BJ (cell line): ENCODE measurements around the gene TPCN2. TPM values are rescaled to one million over a fixed set of nuclear protein-coding genes. Genes with fewer than 3 reads are reported as not detected.

Experiments used
- CTCF ChIA-PET: fragments of 350-600 bp; formaldehyde crosslinking; extraction: SDS; loops from one replicate; lab custom pipeline; 2021; ENCODE audit warnings: antibody characterized with exemption, inconsistent platforms; lab: Yijun Ruan, JAX
- POLR2A ChIA-PET: fragments of 300-600 bp; sonication (Branson Sonifier 250); formaldehyde crosslinking; extraction: SDS; loops from one replicate; lab custom pipeline; 2021; ENCODE audit warnings: antibody characterized with exemption; lab: Charles Lee
- DNase-seq: peaks from one replicate; pipeline ENCODE4 v3.0.0-alpha.2; 2011; ENCODE audit warnings: low read depth
- H3K27me3 ChIP-seq: 2 replicates; pipeline ENCODE4 v1.6.0; 2011; ENCODE audit warnings: low read length; ENCODE audit not compliant: control insufficient read depth, insufficient read depth
- H3K36me3 ChIP-seq: 2 replicates; pipeline ENCODE4 v1.5.1; 2011; ENCODE audit warnings: low read length; ENCODE audit not compliant: control insufficient read depth, insufficient read depth
- H3K4me3 ChIP-seq: 2 replicates; pipeline ENCODE4 v1.5.1; 2011; ENCODE audit warnings: low read depth, mild to moderate bottlenecking, control low read depth, low read length
- CTCF ChIP-seq: IDR thresholded peaks from 2 replicates; pipeline ENCODE4 v1.5.1; 2011; ENCODE audit warnings: low read depth, mild to moderate bottlenecking, control low read depth, inconsistent platforms, low read length, moderate library complexity; ENCODE audit not compliant: insufficient read depth
- polyA plus RNA-seq: library from polyadenylated mRNA; depleted of rRNA; stranded (reverse); fragments of >200 nt; gene quantifications from 2 replicates; pipeline ENCODE4 v1.2.3, GENCODE V29; 2011

Gene TPCN2
- polyA plus RNA-seq, 1 experiment: 9.9 TPM

GRCh38 chr11:69088676-69089146 lies 40.0 kb downstream of the TPCN2 start:
- TF ChIP-seq CTCF: peak; percentile 80
- Histone ChIP-seq H3K36me3 (peaks cover 13% of the 10 kb centered on the region), H3K27me3 (no peaks in the 10 kb centered on the region), H3K4me3 (no peak overlapping the region)
- ChIA-PET CTCF (interaction anchor here (0.7 to 2.8 kb wide), 13 partner anchors 9 to 792 kb away, joined by 3 to 10 read pairs (median 4); no protein-coding TSS in a partner anchor), POLR2A (no interaction called here)
- DNase-seq: peak; percentile 23

GRCh38 chr11:69089258-69089657 lies 40.5 kb downstream of the TPCN2 start:
- no peak for TF ChIP-seq CTCF
- POLR2A ChIA-PET: no interaction called here
- DNase-seq: peak; percentile 47
- CTCF ChIA-PET: interaction anchor here (0.7 to 2.8 kb wide), 20 partner anchors 9 to 793 kb away, joined by 3 to 10 read pairs (median 4); no protein-coding TSS in a partner anchor
- Histone ChIP-seq H3K4me3 (no peak overlapping the region), H3K36me3 (peaks cover 13% of the 10 kb centered on the region), H3K27me3 (no peaks in the 10 kb centered on the region)

GRCh38 chr11:69091638-69092165 lies 43.0 kb downstream of the TPCN2 start:
- no peak overlapping the region for H3K4me3 ChIP-seq
- TF ChIP-seq CTCF: no peak
- peaks cover 10% of the 10 kb centered on the region for H3K36me3 ChIP-seq
- DNase-seq: no peak
- no peaks in the 10 kb centered on the region for H3K27me3 ChIP-seq
- CTCF ChIA-PET: interaction anchor here (1.2 to 1.4 kb wide), 2 partner anchors 10 to 579 kb away, joined by 5 read pairs; no protein-coding TSS in a partner anchor
- POLR2A ChIA-PET: no interaction called here

- POLR2A ChIA-PET: no interaction called here
- CTCF ChIA-PET: interaction anchor here (1.1 kb wide), 1 partner anchor 9 kb away, joined by 5 read pairs; no protein-coding TSS in a partner anchor
- H3K27me3 ChIP-seq: no peaks in the 10 kb centered on the region
- DNase-seq: no peak
- no peak overlapping the region for H3K4me3 ChIP-seq
- no peak for TF ChIP-seq CTCF
- H3K36me3 ChIP-seq: peaks cover 10% of the 10 kb centered on the region
These were observed 43.5 kb downstream of the TPCN2 start for GRCh38 chr11:69092263-69092662.

- TF ChIP-seq CTCF: no peak
- H3K36me3 ChIP-seq: peaks cover 6% of the 10 kb centered on the region
- CTCF ChIA-PET: interaction anchor here (1.1 kb wide), 1 partner anchor 8 kb away, joined by 5 read pairs; no protein-coding TSS in a partner anchor
- POLR2A ChIA-PET: no interaction called here
- no peaks in the 10 kb centered on the region for H3K27me3 ChIP-seq
- no peak for DNase-seq
- H3K4me3 ChIP-seq: no peak overlapping the region
These were observed 44.4 kb downstream of the TPCN2 start for GRCh38 chr11:69093106-69093505.
